ENCODE results near the gene NTNG1.

GRCh38 chr1:107467811-107468210 is 327.0 kb downstream of the NTNG1 start:
- no peak for TF ChIP-seq CTCF (conservative IDR thresholded peaks at IDR 0.05; ENCODE audit: low read length)
- no peak for TF ChIP-seq EZH2phosphoT487 (IDR thresholded peaks at IDR 0.05; ENCODE audit: borderline replicate concordance, low read depth, low read length)
